HUES6 (cell line): Measurements from ENCODE around the gene LMF1.

Source experiments
- H3K27ac ChIP-seq: 2 replicates; pipeline ENCODE4 v1.7.0; 2013; ENCODE audit warnings: low read depth, mild to moderate bottlenecking, low read length, inconsistent platforms
- H3K27me3 ChIP-seq: 2 replicates; pipeline ENCODE4 v1.6.1; 2013; ENCODE audit warnings: low read length; ENCODE audit not compliant: control insufficient read depth, insufficient read depth
- H3K36me3 ChIP-seq: 2 replicates; pipeline ENCODE4 v1.6.1; 2013; ENCODE audit warnings: low read length; ENCODE audit not compliant: control insufficient read depth, insufficient read depth
- H3K4me1 ChIP-seq: 2 replicates; pipeline ENCODE4 v1.6.1; 2013; ENCODE audit warnings: low read length; ENCODE audit not compliant: control insufficient read depth, insufficient read depth
- H3K4me3 ChIP-seq: 2 replicates; pipeline ENCODE4 v1.5.1; 2013; ENCODE audit warnings: low read depth, low read length
- H3K9ac ChIP-seq: one replicate; pipeline ENCODE4 v1.6.1; 2013; ENCODE audit warnings: mild to moderate bottlenecking, low read length
- H3K9me3 ChIP-seq: 2 replicates; pipeline ENCODE4 v1.6.1; 2013; ENCODE audit warnings: low read depth, low read length; ENCODE audit not compliant: control insufficient read depth, insufficient read depth

LMF1 gene

GRCh38 chr16:872436-873242, 98.1 kb downstream of the LMF1 start:
- no peaks in the 10 kb centered on the region for H3K27me3 ChIP-seq
- H3K9ac ChIP-seq, result no peak overlapping the region
- H3K36me3 ChIP-seq, result no peaks in the 10 kb centered on the region
- no peaks in the 10 kb centered on the region for H3K4me1 ChIP-seq
- H3K9me3 ChIP-seq, result no peaks in the 10 kb centered on the region
- H3K4me3 ChIP-seq, result no peak overlapping the region
- H3K27ac ChIP-seq, result no peak overlapping the region

- no peaks in the 10 kb centered on the region for H3K4me1 ChIP-seq
- peak overlapping the region; percentile 11 for H3K9ac ChIP-seq
- H3K9me3 ChIP-seq, result no peaks in the 10 kb centered on the region
- no peak overlapping the region for H3K27ac ChIP-seq
- H3K36me3 ChIP-seq, result no peaks in the 10 kb centered on the region
- H3K4me3 ChIP-seq, result no peak overlapping the region
- H3K27me3 ChIP-seq, result no peaks in the 10 kb centered on the region
Measured at GRCh38 chr16:871562-872345, 99.0 kb downstream of the LMF1 start.

- Histone ChIP-seq H3K9me3 (no peaks in the 10 kb centered on the region), H3K4me1 (no peaks in the 10 kb centered on the region), H3K4me3 (no peak overlapping the region), H3K9ac (no peak overlapping the region), H3K36me3 (no peaks in the 10 kb centered on the region), H3K27me3 (no peaks in the 10 kb centered on the region), H3K27ac (no peak overlapping the region)
Measured at GRCh38 chr16:870856-871561, 99.8 kb downstream of the LMF1 start.

GRCh38 chr16:869823-870641, 100.8 kb downstream of the LMF1 start:
- Histone ChIP-seq H3K36me3 (no peaks in the 10 kb centered on the region), H3K27me3 (no peaks in the 10 kb centered on the region), H3K9me3 (no peaks in the 10 kb centered on the region), H3K27ac (no peak overlapping the region), H3K4me3 (no peak overlapping the region), H3K4me1 (no peaks in the 10 kb centered on the region), H3K9ac (no peak overlapping the region)

- H3K4me1 ChIP-seq, result no peaks in the 10 kb centered on the region
- no peaks in the 10 kb centered on the region for H3K9me3 ChIP-seq
Measured at GRCh38 chr16:868846-869822, 101.7 kb downstream of the LMF1 start.

GRCh38 chr16:868386-868755, 102.4 kb downstream of the LMF1 start:
- Histone ChIP-seq H3K27ac (no peak overlapping the region), H3K9me3 (no peaks in the 10 kb centered on the region), H3K4me3 (no peak overlapping the region)

More at GRCh38 chr16:868846-869822, 101.7 kb downstream of the LMF1 start:
- Histone ChIP-seq H3K36me3 (no peaks in the 10 kb centered on the region), H3K4me3 (no peak overlapping the region), H3K9ac (no peak overlapping the region), H3K27ac (no peak overlapping the region), H3K27me3 (no peaks in the 10 kb centered on the region)

GRCh38 chr16:867421-868385, 103.1 kb downstream of the LMF1 start:
- Histone ChIP-seq H3K9ac (no peak overlapping the region), H3K36me3 (no peaks in the 10 kb centered on the region), H3K4me1 (no peaks in the 10 kb centered on the region), H3K27me3 (no peaks in the 10 kb centered on the region), H3K4me3 (no peak overlapping the region), H3K9me3 (no peaks in the 10 kb centered on the region), H3K27ac (no peak overlapping the region)

More at GRCh38 chr16:868386-868755, 102.4 kb downstream of the LMF1 start:
- Histone ChIP-seq H3K4me1 (no peaks in the 10 kb centered on the region), H3K9ac (no peak overlapping the region), H3K36me3 (no peaks in the 10 kb centered on the region), H3K27me3 (no peaks in the 10 kb centered on the region)

- H3K9me3 ChIP-seq, result 0 out of 2 replicates have a peak, but pooled peaks cover 3% of the 10 kb centered on the region
- H3K27ac ChIP-seq, result no peak overlapping the region
- no peak overlapping the region for H3K4me3 ChIP-seq
- no peak overlapping the region for H3K9ac ChIP-seq
- H3K36me3 ChIP-seq, result no peaks in the 10 kb centered on the region
- H3K4me1 ChIP-seq, result no peaks in the 10 kb centered on the region
- H3K27me3 ChIP-seq, result no peaks in the 10 kb centered on the region
Measured at GRCh38 chr16:866252-866896, 104.4 kb downstream of the LMF1 start.

GRCh38 chr16:865026-865425, 105.8 kb downstream of the LMF1 start:
- Histone ChIP-seq H3K36me3 (no peaks in the 10 kb centered on the region), H3K9ac (no peak overlapping the region), H3K27me3 (no peaks in the 10 kb centered on the region), H3K4me1 (no peaks in the 10 kb centered on the region), H3K27ac (no peak overlapping the region), H3K4me3 (no peak overlapping the region), H3K9me3 (0 out of 2 replicates have a peak, but pooled peaks cover 3% of the 10 kb centered on the region)
